Left kidney (tissue), 2 donors: Measurements from ENCODE around the gene NPHP1. TPM values are rescaled to one million over a fixed set of nuclear protein-coding genes. Genes with fewer than 3 reads are reported as not detected.
"Not testable (repeated sequence)": the region's sequence is repeated elsewhere in the genome, so short reads cannot be mapped to it uniquely, and the experiment has no call there.

Experiments used
- DNase-seq: peaks from one replicate; pipeline ENCODE4 v3.0.0-alpha.2; 2013
- polyA plus RNA-seq: library from polyadenylated mRNA; unstranded; fragments of 120-200 nt; gene quantifications from one replicate; pipeline ENCODE4 v1.2.1, GENCODE V29; 2013; ENCODE audit not compliant: insufficient read length

The NPHP1 gene
- polyA plus RNA-seq, 1 donor, result 22.9 TPM

DNA sequence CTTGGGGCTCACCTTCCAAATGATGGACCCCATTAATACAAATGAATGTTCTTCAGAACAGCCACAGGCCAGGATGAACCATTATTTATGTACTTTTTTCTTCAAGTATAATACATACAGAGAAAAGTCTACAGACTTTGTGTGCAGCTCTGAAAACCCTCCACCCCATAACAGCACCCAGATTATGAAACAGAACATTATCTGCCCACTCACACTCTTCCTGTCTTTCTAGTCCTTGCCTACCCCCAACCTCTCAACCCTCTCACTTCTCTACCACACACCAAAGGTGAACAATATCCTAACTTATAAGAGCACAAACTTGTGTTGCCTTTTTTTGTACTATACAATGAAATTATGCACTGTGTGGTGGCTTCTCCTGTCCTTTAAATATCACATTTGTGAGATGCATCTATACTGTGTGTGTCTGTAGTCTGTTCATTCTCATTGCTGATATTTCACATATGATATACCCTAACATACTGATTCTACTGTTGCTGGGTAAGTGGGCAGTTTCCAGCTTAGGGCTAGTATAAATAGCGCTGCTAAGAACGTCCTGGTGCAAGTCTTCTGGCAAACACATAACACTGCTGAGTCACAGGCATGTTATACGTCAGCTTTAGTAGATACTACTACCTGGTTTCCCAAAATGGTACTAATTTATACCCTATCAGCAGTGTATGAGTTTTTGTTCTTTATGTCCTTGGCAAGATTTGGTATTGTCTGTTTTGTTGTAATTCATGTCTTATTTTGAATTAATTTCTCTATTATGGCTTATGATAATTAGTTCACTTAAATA, 1.0 kb upstream of the NPHP1 start:
- DNase-seq, result no peak

DNA sequence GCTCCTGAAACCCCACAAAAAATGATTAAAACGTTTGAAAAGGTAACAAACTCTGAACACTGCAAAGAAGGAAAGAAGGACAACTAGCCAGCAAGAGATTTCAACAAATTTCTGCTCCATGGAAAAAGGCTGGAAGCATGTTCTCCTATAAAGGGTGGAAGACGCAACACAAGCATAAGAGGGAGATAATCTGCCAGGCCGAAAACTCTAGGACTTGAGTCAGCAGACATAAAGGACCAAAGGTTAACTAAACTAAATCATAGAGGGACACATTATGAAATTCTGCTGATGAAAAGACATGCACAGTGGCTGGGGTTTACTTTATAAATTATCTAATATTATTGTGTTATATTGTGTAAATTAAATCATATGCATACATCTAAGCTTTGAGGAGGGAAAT, 6.8 kb downstream of the NPHP1 start:
- no peak for DNase-seq

DNA sequence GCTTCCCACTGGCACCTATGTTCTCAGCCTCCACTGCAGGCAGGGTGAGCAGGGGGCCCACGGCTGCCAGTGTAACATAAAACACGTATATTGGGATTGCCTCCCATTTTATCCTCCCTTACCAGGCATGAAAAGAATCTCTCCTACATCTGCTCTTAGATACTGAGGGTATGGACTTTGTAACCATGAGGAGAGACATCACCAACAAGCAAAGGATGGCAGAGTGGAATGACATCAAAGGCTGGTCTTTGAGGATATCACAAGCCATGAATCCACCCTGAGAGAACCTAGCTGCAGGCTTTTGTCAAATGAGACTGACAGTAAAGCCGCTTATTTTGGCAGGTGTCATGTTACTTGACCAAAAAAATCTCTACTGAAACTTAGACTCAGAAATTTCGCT, 7.4 kb downstream of the NPHP1 start:
- no peak for DNase-seq

DNA sequence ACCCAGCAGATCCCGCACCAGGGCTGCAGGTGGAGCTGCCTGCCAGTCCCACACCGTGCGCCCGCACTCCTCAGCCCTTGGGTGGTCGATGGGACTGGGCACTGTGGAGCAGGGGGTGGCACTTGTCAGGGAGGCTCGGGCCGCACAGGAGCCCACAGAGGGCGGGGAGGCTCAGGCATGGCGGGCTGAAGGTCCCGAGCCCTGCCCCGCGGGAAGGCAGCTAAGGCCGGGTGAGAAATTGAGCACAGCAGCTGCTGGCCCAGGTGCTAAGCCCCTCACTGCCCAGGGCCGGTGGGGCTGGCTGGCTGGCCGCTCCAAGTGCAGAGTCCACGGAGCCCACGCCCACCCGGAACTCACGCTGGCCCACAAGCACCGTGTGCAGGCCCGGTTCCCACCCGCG, 14.6 kb downstream of the NPHP1 start:
- DNase-seq, result not testable (repeated sequence)

DNA sequence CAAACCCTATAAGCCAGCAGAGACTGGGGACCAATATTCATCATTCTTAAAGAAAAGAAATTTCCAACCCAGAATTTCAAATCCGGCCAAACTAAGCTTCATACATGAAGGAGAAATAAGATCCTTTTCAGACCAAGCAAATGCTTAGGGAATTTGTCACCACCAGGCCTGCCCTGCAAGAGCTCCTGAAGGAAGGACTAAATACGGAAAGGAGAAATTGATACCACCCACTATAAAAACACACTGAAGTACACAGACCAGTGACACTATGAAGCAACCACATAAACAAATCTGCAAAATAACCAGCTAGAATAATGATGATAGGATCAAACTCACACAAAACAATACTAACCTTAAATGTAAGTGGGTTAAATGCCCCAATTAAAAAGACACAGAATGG, 22.4 kb downstream of the NPHP1 start:
- no peak for DNase-seq

DNA sequence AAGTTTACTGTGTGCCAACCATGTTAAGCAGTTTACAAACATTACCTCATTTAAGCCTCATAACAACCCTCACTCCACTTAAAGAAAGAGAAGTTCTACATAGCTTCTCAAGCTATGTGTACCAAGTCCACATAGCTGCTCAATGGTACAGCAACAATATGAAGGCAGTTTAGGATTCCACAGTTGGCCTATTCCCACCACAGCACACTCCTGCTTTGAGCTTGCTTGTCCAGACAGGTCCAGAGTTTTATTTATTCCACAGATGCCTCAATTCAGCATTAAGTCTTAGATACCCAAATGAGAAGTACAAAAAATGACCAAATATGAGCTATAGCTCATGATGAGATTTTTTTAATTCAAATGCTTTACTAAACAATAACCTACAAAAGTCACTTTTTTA, 24.8 kb downstream of the NPHP1 start:
- no peak for DNase-seq

GRCh38 chr2:110173523-110173922, 31.3 kb downstream of the NPHP1 start:
- DNase-seq, result no peak

DNA sequence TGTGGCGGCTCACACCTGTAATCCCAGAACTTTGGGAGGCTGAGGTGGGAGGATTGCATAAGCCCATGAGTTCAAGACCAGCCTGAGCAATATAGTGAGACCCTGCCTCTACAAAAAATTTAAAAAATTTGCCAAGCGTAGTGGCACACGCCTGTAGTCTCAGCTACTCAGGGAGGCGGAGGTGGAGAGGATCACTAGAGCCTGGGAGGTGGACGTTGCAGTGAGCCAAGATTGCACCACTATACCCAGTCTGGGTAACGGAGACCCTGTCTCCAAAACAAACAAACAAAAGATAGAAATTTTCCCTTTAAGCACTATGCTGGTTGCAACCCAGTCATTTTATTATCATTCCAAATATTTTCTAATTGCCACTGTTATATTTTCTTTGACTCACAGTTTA, 32.3 kb downstream of the NPHP1 start:
- no peak for DNase-seq

DNA sequence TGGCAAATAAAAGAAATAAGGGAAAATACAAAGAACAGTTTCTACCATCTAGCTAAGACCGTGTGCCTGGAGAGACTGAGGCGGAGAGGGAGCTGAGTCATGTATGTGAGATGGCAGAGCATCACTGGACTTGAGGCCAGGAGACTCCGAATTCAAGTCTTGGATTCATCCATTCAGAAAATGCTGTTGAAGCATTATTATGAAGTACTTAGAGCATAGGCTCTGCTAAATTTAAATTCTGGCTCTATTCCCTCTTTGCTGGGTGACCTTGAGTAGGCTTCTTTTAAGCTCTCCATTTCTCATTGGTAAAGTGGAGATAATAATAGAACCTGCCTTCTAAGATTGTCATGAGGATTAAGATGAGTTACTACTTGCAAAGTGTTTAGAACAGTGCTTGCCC, 34.7 kb downstream of the NPHP1 start:
- no peak for DNase-seq

DNA sequence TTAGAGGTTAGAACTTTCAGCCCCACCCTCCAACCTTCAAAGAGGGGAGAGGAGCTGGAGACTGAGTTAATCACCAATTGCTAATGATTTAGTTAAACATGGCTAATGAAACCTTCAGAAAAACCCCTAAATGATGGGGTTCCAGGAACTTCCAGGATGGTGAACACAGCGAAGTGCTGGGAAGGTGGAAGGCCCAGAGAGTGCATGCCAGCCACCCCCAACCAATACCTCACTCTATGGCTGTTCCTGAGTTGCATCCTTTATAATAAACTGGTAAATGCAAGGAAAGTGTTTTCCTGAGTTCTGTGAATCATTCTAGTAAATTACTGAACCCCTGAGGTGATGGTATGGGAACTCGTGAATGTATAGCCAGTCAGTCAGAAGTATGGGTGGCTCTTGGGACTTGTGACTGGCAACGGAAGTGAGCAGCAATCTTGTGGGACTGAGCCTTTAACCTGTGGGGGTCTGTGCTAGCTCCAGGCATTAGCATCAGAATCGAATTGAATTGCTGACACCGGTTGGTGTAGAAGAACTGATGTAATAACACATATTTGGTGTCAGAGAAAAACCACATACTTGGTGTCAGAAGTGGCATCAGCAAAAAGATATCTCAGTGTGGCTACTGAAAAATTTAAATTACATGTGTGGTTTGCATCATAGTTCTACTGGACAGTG, 37.4 kb downstream of the NPHP1 start:
- DNase-seq, result no peak

DNA sequence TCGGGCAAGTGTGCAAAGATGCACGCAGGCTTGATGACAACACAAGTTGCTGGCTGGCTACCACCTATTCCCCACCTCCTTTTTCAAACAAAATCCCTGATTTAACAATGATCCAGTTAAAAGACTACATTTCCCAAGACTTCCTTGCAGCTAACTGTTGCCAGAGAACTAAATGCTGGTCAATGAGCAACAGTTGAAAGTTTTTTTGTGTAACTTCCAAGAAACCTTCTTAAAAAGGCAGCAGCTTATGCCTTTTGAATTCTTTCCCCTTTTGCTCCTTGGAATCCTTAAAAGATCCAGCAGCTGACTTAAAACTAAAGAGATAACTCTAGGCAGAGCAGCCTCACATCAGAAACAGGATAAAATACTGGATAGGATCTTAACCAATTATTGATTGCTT, 38.5 kb downstream of the NPHP1 start:
- no peak for DNase-seq

DNA sequence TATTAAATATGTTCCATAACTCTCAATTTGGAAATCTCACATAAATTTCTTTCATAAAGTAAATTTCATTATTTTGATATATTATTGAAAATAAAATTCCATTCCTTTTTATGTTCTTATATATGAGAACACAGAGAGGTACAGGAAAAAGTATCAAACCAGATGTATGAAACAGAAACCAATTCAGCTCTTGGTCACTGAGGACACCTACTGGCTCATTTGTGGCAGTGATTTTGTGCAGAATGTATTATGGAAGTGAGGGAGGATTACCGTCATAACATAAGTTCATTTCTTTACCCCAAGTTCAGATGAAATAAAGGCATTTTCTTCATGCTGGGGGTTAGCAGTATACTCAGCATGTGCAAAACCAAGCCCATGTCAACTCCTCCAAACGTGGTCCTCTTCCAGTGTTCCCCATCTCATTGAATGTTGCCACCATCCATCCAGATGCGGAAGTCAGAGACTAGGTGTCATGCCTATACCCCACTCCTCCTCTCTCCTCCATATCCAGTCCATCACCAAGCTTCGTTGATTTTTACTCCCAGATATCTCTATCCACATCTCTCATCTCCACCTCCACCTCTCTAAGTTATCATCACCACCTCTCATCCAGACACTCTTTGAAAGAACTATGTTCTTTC, 47.5 kb downstream of the NPHP1 start:
- peak; percentile 41 for DNase-seq

GRCh38 chr2:110154828-110155227, 50.0 kb downstream of the NPHP1 start:
- not testable (repeated sequence) for DNase-seq

DNA sequence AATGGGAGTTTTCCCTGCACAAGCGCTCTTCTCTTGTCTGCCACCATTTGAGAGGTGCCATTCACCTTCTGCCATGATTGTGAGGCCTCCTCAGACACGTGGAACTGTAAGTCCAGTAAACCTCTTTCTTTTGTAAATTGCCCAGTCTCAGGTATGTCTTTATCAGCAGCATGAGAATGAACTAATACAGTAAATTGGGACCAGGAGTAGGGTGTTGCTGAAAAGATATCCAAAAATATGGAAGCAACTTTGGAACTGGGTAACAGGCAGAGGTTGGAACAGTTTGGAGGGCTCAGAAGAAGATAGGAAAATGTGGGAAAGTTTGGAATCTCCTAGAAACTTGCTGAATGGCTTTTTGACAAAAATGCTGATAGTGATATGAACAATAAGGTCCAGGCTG, 50.6 kb downstream of the NPHP1 start:
- not testable (repeated sequence) for DNase-seq

GRCh38 chr2:110153416-110153815, 51.4 kb downstream of the NPHP1 start:
- no peak for DNase-seq

GRCh38 chr2:110152943-110153342, 51.9 kb downstream of the NPHP1 start:
- no peak for DNase-seq

GRCh38 chr2:110149330-110150220, 55.2 kb downstream of the NPHP1 start:
- DNase-seq, result no peak

DNA sequence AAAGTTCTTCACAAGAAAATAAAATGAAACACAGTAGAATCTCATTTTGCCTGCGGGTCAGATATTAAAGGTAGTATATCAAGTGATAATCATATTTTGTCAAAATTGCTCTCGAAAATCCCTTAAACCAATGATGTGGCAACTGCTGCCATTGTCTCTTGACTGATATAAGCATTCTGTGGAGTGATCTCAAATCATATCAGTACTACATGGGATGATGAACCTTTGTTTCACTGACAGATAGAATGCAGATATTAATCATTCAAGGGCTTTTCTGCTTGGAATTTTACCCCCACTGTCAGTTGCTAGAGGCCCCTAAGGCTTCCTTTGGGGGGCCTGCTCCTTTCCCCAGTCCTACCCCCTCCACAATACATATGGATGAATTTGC, 57.9 kb downstream of the NPHP1 start:
- DNase-seq, result no peak

DNA sequence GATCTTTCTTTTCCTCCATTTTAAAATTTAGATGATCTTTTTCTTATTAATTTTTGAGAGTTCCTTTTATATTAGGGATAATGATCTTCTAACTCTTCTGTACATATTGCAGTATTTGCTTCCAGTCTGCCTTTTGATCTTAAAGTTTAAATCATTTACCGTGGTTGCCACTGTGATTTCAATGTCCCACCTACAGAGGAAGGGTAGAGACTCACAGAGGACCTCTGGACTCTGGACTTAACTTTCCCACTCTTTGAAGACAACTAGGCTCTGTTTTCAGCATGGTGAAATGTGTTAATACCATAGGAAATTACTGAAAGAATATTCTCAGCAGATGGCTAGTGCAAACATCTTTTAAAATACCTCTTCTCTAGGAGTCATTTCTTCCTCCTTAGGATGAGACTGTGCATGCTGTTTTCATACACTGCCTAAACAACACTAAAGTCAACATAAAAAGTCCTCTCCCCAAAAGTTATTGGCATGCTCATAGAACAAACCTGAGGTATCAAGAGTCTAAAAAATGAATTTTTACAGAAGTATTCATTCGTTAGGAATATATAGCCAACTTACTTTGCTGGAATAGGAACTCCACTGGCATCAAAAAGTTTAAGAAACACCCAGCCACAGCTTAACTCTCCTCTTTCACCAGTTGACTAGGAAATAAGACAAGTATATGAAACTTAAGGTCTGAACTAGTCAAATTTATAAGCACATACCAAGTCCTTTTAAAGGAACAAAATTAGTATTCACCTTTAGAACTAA, 58.4 kb downstream of the NPHP1 start:
- DNase-seq, result no peak

DNA sequence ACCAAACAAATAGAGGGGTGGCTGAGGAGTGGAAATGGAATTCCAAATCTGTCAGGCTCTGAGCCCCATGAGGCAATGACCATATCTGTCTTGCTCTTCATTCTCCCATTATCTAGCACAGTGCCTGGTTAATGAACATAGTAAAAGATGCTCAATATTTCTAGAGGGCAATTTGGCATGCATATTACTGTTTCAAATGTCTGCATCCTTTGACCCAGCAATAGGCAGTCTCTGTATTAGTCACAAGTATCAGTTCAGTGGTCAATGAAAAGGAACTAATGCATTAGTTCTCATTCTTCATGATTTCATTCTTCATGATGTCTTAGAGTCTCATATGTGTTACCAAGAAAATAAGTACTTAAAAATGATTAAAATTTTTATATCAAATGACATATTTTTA, 60.8 kb downstream of the NPHP1 start:
- no peak for DNase-seq

DNA sequence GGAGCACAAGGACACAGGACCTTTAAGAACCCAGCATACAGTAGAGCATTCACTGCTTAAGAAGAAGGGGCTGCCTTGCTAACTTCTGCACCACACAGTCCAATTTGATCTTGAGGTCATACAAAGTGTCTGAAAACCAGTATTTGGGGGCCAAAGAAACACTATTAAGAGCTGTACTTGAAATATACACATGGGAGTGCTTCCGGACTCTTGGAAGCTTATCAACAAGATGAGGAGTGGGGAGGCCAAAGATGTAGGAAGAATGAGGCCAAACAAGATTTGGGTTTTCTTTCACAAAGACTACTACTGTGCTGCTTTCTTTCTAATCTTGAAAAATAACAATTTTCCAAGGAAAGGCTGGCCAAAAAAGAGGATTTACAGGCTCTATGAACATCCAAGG, 64.4 kb downstream of the NPHP1 start:
- DNase-seq, result no peak

GRCh38 chr2:110134025-110134424, 70.8 kb downstream of the NPHP1 start:
- DNase-seq, result no peak
